ENCODE data around the gene JAKMIP1.

Gene JAKMIP1

GRCh38 chr4:6086846-6087245 lies 113.5 kb downstream of the JAKMIP1 start:
- no peak for DNase-seq

GRCh38 chr4:6085691-6086628 lies 114.4 kb downstream of the JAKMIP1 start:
- DNase-seq: no peak

GRCh38 chr4:6085028-6085690 lies 115.2 kb downstream of the JAKMIP1 start:
- no peak for DNase-seq

- DNase-seq: no peak
Observed at GRCh38 chr4:6079965-6080364, 120.4 kb downstream of the JAKMIP1 start.

- no peak for DNase-seq
Observed at GRCh38 chr4:6078560-6078959, 121.8 kb downstream of the JAKMIP1 start.

- no peak for DNase-seq
Observed at GRCh38 chr4:6076391-6076790, 124.0 kb downstream of the JAKMIP1 start.

- no peak for DNase-seq
Observed at GRCh38 chr4:6074758-6075157, 125.6 kb downstream of the JAKMIP1 start.

- DNase-seq: no peak
Observed at GRCh38 chr4:6071959-6072720, 128.2 kb downstream of the JAKMIP1 start.

- no peak for DNase-seq
Observed at GRCh38 chr4:6071191-6071958, 129.0 kb downstream of the JAKMIP1 start.

GRCh38 chr4:6069845-6070709 lies 130.3 kb downstream of the JAKMIP1 start:
- no peak for DNase-seq

- DNase-seq: no peak
Observed at GRCh38 chr4:6068986-6069385, 131.4 kb downstream of the JAKMIP1 start.

GRCh38 chr4:6065934-6066590 lies 134.3 kb downstream of the JAKMIP1 start:
- DNase-seq: no peak

- no peak for DNase-seq
Observed at GRCh38 chr4:6065166-6065565, 135.2 kb downstream of the JAKMIP1 start.

GRCh38 chr4:6064383-6064782 lies 136.0 kb downstream of the JAKMIP1 start:
- DNase-seq: no peak

- DNase-seq: no peak
Observed at GRCh38 chr4:6063684-6064083, 136.7 kb downstream of the JAKMIP1 start.

- DNase-seq: no peak
Observed at GRCh38 chr4:6062133-6062532, 138.2 kb downstream of the JAKMIP1 start.

- DNase-seq: no peak
Observed at GRCh38 chr4:6059375-6059805, 141.0 kb downstream of the JAKMIP1 start.

GRCh38 chr4:6058531-6059374 lies 141.6 kb downstream of the JAKMIP1 start:
- DNase-seq: no peak

- DNase-seq: no peak
Observed at GRCh38 chr4:6056976-6057766, 143.2 kb downstream of the JAKMIP1 start.

Data from stimulated activated naive CD4-positive, alpha-beta T cell (primary cell).